GM13976 (cell line): ENCODE data around the gene AMER2.

Source experiments
- DNase-seq: peaks from one replicate; pipeline ENCODE4 v3.0.0; 2012; ENCODE audit warnings: low spot score
- CTCF ChIP-seq: IDR thresholded peaks from 2 replicates; pipeline ENCODE4 v1.5.1; 2012; ENCODE audit warnings: borderline replicate concordance, mild to moderate bottlenecking; ENCODE audit not compliant: insufficient read depth; ENCODE audit errors: extremely low read depth, missing control alignments, control extremely low read depth
- in situ Hi-C: fragments of 300-500 bp; cut with MboI; formaldehyde crosslinking; loops from one replicate; pipeline ENCODE4 v1.12.0; 2022; ENCODE audit warnings: low sequenced_read_pairs, mixed read lengths, inconsistent platforms; ENCODE audit not compliant: unreplicated experiment

Gene AMER2

DNA sequence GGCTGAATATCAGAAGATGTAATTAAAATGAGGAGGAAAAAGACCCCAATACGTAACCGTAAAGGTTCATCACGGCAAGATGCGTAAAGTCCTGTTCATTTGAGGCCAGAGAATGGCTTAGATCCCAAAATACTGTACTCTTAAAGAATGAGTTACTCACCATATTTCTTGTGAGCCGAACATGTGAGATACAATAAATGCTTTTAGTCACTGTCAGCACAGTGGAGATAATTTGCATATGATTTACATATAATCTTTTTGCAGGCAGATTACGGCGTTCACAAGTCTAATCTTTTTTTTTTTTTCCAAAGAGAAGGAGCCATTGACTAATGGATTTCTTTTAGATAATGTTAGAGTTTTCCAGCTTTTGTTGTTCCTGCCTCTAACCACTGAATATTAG lies 28.4 kb downstream of the AMER2 start:
- in situ Hi-C loops = no loop called here
- no peak for DNase-seq
- TF ChIP-seq CTCF = no peak

DNA sequence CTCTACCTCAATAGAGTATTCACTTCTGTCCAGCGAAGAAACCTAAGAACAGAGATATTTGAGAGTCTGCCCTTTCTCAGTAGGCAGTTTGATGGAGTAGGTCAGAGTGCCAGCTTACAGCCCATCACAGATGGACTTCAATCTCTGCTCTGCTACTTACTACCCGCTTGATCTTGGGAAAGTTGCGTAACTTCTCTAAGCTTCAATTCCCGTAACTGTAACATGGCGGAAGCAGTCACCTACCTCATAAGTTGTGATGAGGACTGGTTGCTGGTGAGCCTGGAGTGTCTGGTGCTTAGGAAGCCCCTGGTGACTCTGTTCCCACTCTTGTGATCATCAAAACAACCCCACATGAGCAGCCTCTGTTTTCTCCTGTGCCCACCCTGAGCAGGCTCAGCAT lies 31.0 kb downstream of the AMER2 start:
- in situ Hi-C loops = no loop called here
- DNase-seq = no peak
- no peak for TF ChIP-seq CTCF

DNA sequence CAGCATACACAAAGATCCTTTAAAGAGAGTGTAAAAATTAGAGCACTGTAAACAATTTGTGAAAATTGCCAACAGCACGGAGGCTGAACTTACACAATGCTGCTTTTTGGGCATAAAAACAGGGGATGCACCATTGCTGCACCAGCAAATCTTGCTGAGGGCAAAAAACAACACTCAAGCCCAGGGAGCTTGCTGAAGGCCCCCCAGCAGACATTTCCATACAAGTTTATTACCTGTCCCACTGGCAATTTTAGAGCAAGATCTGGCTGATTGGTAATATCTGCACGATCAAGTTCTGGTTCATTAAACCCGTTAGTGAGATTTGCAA lies 34.3 kb downstream of the AMER2 start:
- TF ChIP-seq CTCF = no peak
- in situ Hi-C loops = no loop called here
- DNase-seq = no peak

- TF ChIP-seq CTCF = no peak
- DNase-seq = no peak
- in situ Hi-C loops = no loop called here
Observed at GRCh38 chr13:25136880-25137787, 35.0 kb downstream of the AMER2 start.

- DNase-seq = no peak
- no peak for TF ChIP-seq CTCF
- in situ Hi-C loops = no loop called here
Observed at GRCh38 chr13:25135896-25136295, 36.2 kb downstream of the AMER2 start.

DNA sequence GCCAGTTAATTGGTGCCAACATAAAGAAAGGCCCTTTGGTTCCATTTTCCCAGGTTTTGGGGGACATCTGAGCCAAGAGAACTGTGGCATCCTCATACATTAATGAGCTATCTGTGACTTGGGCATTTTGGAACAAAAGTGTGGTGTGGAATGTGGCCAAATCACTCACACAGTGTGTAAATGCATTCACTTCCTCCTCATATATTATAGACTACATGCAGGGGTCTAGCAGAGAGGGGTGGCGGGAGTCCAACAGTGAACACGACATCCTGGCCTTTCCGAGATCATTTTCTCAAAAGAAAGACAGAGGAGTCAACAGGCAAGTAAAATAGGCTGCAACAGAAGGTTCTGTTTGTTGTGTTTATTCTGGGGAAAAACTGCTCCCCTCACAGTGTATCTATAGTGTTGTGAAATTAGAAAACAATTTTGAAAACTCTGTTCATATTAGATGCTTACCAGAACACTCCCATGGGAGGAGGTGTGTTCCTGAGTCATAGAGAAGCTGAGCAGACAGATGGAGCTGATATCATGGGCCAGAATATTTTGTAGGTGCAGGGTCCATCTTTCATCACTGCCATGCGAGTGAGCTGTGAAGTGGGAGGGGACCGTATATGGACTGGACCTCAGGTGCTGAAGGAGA lies 39.2 kb downstream of the AMER2 start:
- no peak for TF ChIP-seq CTCF
- in situ Hi-C loops = no loop called here
- no peak for DNase-seq
